H1 (cell line): ENCODE data around the gene ZNF791. TPM values are rescaled to one million over a fixed set of nuclear protein-coding genes. Genes with fewer than 3 reads are reported as not detected.

Experiments
- CTCF ChIA-PET: fragments of 300-600 bp; sonication (Branson Sonifier 250); formaldehyde crosslinking; loops from one replicate; lab custom pipeline; 2021; ENCODE audit not compliant: partially characterized antibody; lab: Charles Lee
- POLR2A ChIA-PET: fragments of 300-600 bp; sonication (Branson Sonifier 250); formaldehyde crosslinking; loops from one replicate; lab custom pipeline; 2021; ENCODE audit warnings: inconsistent platforms; ENCODE audit not compliant: partially characterized antibody; lab: Charles Lee
- DNase-seq, 2 experiments: peaks; one replicate each; pipeline versions ENCODE4 v3.0.0 to v3.0.0-alpha.2; 2010 to 2022; ENCODE audit warnings: low spot score in 2 of 2, low read depth in 1 of 2, mixed read lengths in 1 of 2
- FAIRE-seq: peaks from 2 replicates; lab custom pipeline; 2011; peaks lifted over from hg19 to GRCh38; lab: Jason Lieb, UNC
- H2AFZ ChIP-seq: 2 replicates; pipeline ENCODE4 v1.8.1; 2012; ENCODE audit warnings: low read length, inconsistent platforms
- H2AK5ac ChIP-seq: 2 replicates; pipeline ENCODE4 v1.6.1; 2013; ENCODE audit warnings: low read depth, low read length
- H2BK120ac ChIP-seq: replicated peaks from 2 replicates; pipeline ENCODE3; 2013; ENCODE audit warnings: low read depth, low read length, inconsistent platforms
- H2BK12ac ChIP-seq: 2 replicates; pipeline ENCODE4 v1.6.1; 2013; ENCODE audit warnings: low read depth, low read length
- H2BK15ac ChIP-seq: 2 replicates; pipeline ENCODE4 v1.6.1; 2013; ENCODE audit warnings: low read length
- H2BK20ac ChIP-seq: 2 replicates; pipeline ENCODE4 v1.6.1; 2013; ENCODE audit warnings: low read length
- H2BK5ac ChIP-seq: 2 replicates; pipeline ENCODE4 v1.6.1; 2013; ENCODE audit warnings: low read depth, low read length
- H3K14ac ChIP-seq: 2 replicates; pipeline ENCODE4 v1.6.1; 2013; ENCODE audit warnings: inconsistent platforms; ENCODE audit not compliant: insufficient read length
- H3K18ac ChIP-seq: 2 replicates; pipeline ENCODE4 v1.6.1; 2013; ENCODE audit warnings: low read length; ENCODE audit errors: extremely low read depth
- H3K23ac ChIP-seq: 2 replicates; pipeline ENCODE4 v1.6.1; 2013; ENCODE audit warnings: inconsistent platforms; ENCODE audit not compliant: insufficient read length
- H3K23me2 ChIP-seq: 2 replicates; pipeline ENCODE4 v1.6.1; 2013; ENCODE audit warnings: low read depth, low read length
- H3K27ac ChIP-seq: 2 replicates; pipeline ENCODE4 v1.6.1; 2011; ENCODE audit warnings: low read depth, low read length, inconsistent platforms
- H3K27me3 ChIP-seq, 4 experiments: replicated peaks in 1 of 4; 1 replicate in 1 of 4; 2 replicates in 3 of 4; pipeline versions ENCODE4 v1.6.1 to v1.8.1; 2011 to 2013; ENCODE audit warnings: low read length in 3 of 4, mild to moderate bottlenecking in 3 of 4, inconsistent platforms in 2 of 4, mixed read lengths in 2 of 4, moderate library complexity in 1 of 4; ENCODE audit not compliant: control insufficient read depth in 3 of 4, insufficient read depth in 3 of 4; ENCODE audit errors: extremely low read depth in 1 of 4
- H3K36me3 ChIP-seq, 4 experiments: 2 replicates each; pipeline versions ENCODE4 v1.6.1 to v1.8.1; 2011 to 2013; ENCODE audit warnings: mild to moderate bottlenecking in 4 of 4, low read length in 3 of 4, moderate library complexity in 2 of 4, control low read depth in 1 of 4, inconsistent platforms in 1 of 4; ENCODE audit not compliant: insufficient read depth in 4 of 4, control insufficient read depth in 2 of 4
- H3K4ac ChIP-seq: replicated peaks from 2 replicates; pipeline ENCODE3; 2013; ENCODE audit warnings: low read length, low read depth, mixed read lengths, inconsistent platforms; ENCODE audit not compliant: insufficient read length
- H3K4me1 ChIP-seq, 4 experiments: replicated peaks in 1 of 4; 1 replicate in 1 of 4; 2 replicates in 3 of 4; pipeline versions ENCODE4 v1.6.1 to v1.8.1; 2011 to 2013; ENCODE audit warnings: low read length in 3 of 4, inconsistent platforms in 2 of 4, mixed read lengths in 1 of 4; ENCODE audit not compliant: insufficient read depth in 4 of 4, control insufficient read depth in 3 of 4
- H3K4me2 ChIP-seq, 2 experiments: 2 replicates each; pipeline versions ENCODE4 v1.6.1 to v1.8.1; 2011 to 2013; ENCODE audit warnings: low read depth in 2 of 2, low read length in 2 of 2, control low read depth in 1 of 2, inconsistent platforms in 1 of 2, mild to moderate bottlenecking in 1 of 2; ENCODE audit not compliant: insufficient read depth in 1 of 2
- H3K4me3 ChIP-seq, 4 experiments: fragments of 200-600, 300-600 bp in 1 of 4; sonication (generic), shearing (Covaris generic), sonication (Bioruptor Twin) in 1 of 4; 2 replicates each; pipeline versions ENCODE4 v1.5.1 to v1.8.1; 2011 to 2016; ENCODE audit warnings: low read length in 4 of 4, low read depth in 3 of 4, control low read depth in 2 of 4, inconsistent platforms in 2 of 4, mild to moderate bottlenecking in 2 of 4, mixed read lengths in 1 of 4, moderate library complexity in 1 of 4; ENCODE audit not compliant: insufficient read depth in 2 of 4; ENCODE audit errors: extremely low read depth in 1 of 4
- H3K56ac ChIP-seq: replicated peaks from 2 replicates; pipeline ENCODE3; 2013; ENCODE audit warnings: low read depth, mild to moderate bottlenecking, mixed read lengths, low read length, inconsistent platforms; ENCODE audit not compliant: insufficient read length
- H3K79me1 ChIP-seq: 2 replicates; pipeline ENCODE4 v1.6.1; 2013; ENCODE audit warnings: low read depth, low read length, control low read depth
- H3K79me2 ChIP-seq, 2 experiments: 2 replicates each; pipeline versions ENCODE4 v1.6.1 to v1.8.1; 2012 to 2013; ENCODE audit warnings: low read length in 2 of 2, mild to moderate bottlenecking in 2 of 2, inconsistent platforms in 1 of 2; ENCODE audit not compliant: insufficient read depth in 2 of 2, control insufficient read depth in 1 of 2
- H3K9ac ChIP-seq, 4 experiments: replicated peaks in 1 of 4; 1 replicate in 1 of 4; 2 replicates in 3 of 4; pipeline versions ENCODE4 v1.6.1 to v1.8.1; 2011 to 2013; ENCODE audit warnings: low read depth in 3 of 4, low read length in 3 of 4, control low read depth in 2 of 4, mild to moderate bottlenecking in 2 of 4, moderate library complexity in 2 of 4, inconsistent platforms in 1 of 4; ENCODE audit errors: extremely low read depth in 1 of 4
- H3K9me3 ChIP-seq, 2 experiments: 2 replicates each; pipeline versions ENCODE4 v1.6.1 to v1.8.1; 2012 to 2013; ENCODE audit warnings: mild to moderate bottlenecking in 2 of 2, moderate library complexity in 2 of 2, control low read depth in 1 of 2, inconsistent platforms in 1 of 2, low read depth in 1 of 2, low read length in 1 of 2, mixed read lengths in 1 of 2; ENCODE audit not compliant: insufficient read depth in 2 of 2
- H4K20me1 ChIP-seq, 2 experiments: replicated peaks in 1 of 2; 2 replicates each; pipeline versions ENCODE3 to v1.8.1; 2011 to 2013; ENCODE audit warnings: inconsistent platforms in 2 of 2, low read length in 2 of 2, mild to moderate bottlenecking in 1 of 2; ENCODE audit not compliant: insufficient read depth in 2 of 2, control insufficient read depth in 1 of 2
- H4K5ac ChIP-seq: 2 replicates; pipeline ENCODE4 v1.6.1; 2013; ENCODE audit warnings: low read length, low read depth, mixed read lengths, inconsistent platforms; ENCODE audit not compliant: insufficient read length
- H4K8ac ChIP-seq: 2 replicates; pipeline ENCODE4 v1.8.0; 2013; ENCODE audit warnings: mild to moderate bottlenecking, moderate library complexity, low read length, inconsistent platforms; ENCODE audit not compliant: insufficient read depth; ENCODE audit errors: extremely low read depth
- H4K91ac ChIP-seq: replicated peaks from 2 replicates; pipeline ENCODE3; 2013; ENCODE audit warnings: low read length, mixed read lengths, inconsistent platforms; ENCODE audit not compliant: insufficient read length
- ATF2 ChIP-seq: IDR thresholded peaks from 2 replicates; pipeline ENCODE4 v1.6.1; 2012; ENCODE audit warnings: low read length, inconsistent platforms
- FOSL1 ChIP-seq: IDR thresholded peaks from 2 replicates; pipeline ENCODE4 v1.6.1; 2011; ENCODE audit warnings: mild to moderate bottlenecking, low read depth, low read length, moderate library complexity; ENCODE audit not compliant: insufficient read depth
- JUN ChIP-seq: IDR thresholded peaks from 2 replicates; pipeline ENCODE4 v1.6.1; 2011; ENCODE audit warnings: low read depth, mild to moderate bottlenecking, improper control_type of control experiment, low read length
- PHF8 ChIP-seq: fragments of 200-600 bp; sonication (generic); conservative IDR thresholded peaks from 2 replicates; pipeline ENCODE4 v1.7.1; 2012; ENCODE audit warnings: low read depth, mild to moderate bottlenecking, inconsistent platforms, low read length, moderate library complexity
- POLR2AphosphoS5 ChIP-seq: IDR thresholded peaks from 2 replicates; pipeline ENCODE4 v1.6.1; 2011; ENCODE audit warnings: low read depth, low read length
- SAP30 ChIP-seq: fragments of 300-600 bp; sonication (generic); IDR thresholded peaks from 2 replicates; pipeline ENCODE4 v1.7.1; 2012; ENCODE audit warnings: low read length, moderate library complexity, mild to moderate bottlenecking, inconsistent platforms; ENCODE audit not compliant: insufficient read depth, insufficient replicate concordance
- SUZ12 ChIP-seq: fragments of 200-600 bp; sonication (generic); IDR thresholded peaks from 2 replicates; pipeline ENCODE4 v1.6.1; 2012; ENCODE audit warnings: mild to moderate bottlenecking, inconsistent platforms, low read length, moderate library complexity, mixed read lengths
- ZNF274 ChIP-seq: IDR thresholded peaks from 2 replicates; pipeline ENCODE4 v1.7.0; 2012; ENCODE audit warnings: low read length, borderline replicate concordance; ENCODE audit errors: extremely low read depth
- WGBS, 2 experiments: shearing (Covaris generic) in 1 of 2; methylation state at CpG; one replicate each; pipeline versions ENCODE4 v1.1.6 to v1.1.7; 2013 to 2015; ENCODE audit warnings: low lambda C conversion rate in 2 of 2, mixed read lengths in 2 of 2, inconsistent platforms in 1 of 2, low coverage in 1 of 2, missing lambda C conversion rate in 1 of 2; ENCODE audit not compliant: insufficient replicate concordance in 2 of 2, insufficient coverage in 1 of 2, insufficient read length in 1 of 2; ENCODE audit errors: extremely low coverage in 1 of 2, missing lambda C conversion rate in 1 of 2; 5-methylcytosine and 5-hydroxymethylcytosine counted together
- polyA plus RNA-seq, 7 experiments: library from polyadenylated mRNA; depleted of rRNA in 3 of 7; stranded (reverse) in 5 of 7; unstranded in 2 of 7; fragments of >200 nt in 5 of 7; fragments of 200-250 nt in 2 of 7; gene quantifications; 1 replicate in 5 of 7; 2 replicates in 1 of 7; 4 replicates in 1 of 7; pipeline versions ENCODE4 v1.2.1 to v1.2.3, GENCODE V29; 2011 to 2013; ENCODE audit warnings: missing spikeins in 2 of 7, mixed read lengths in 2 of 7
- total RNA-seq: library from RNA; stranded (reverse); fragmentation: NEBNext Ultra II Directional; extraction: Animal tissue kit (Norgen Biotek cat#: 25700); gene quantifications from 2 replicates; pipeline ENCODE4 v1.2.1, GENCODE V29; 2021

The ZNF791 gene
- total and polyA plus RNA-seq, 2 of the 8 experiments (the other 6 are each of a cell fraction or from before 2014, with no cell fraction given), result 4.1 to 18.6 TPM

GRCh38 chr19:12596485-12596884, 14.2 kb upstream of the ZNF791 start:
- Histone ChIP-seq H3K4me3 (no peak overlapping the region), H2BK20ac (no peak overlapping the region), H3K9ac (no peak overlapping the region), H3K4ac (no peak overlapping the region), H3K23me2 (no peaks in the 10 kb centered on the region), H3K14ac (no peak overlapping the region), H4K20me1 (no peaks in the 10 kb centered on the region), H3K9me3 (no peaks in the 10 kb centered on the region), H3K23ac (no peak overlapping the region), H4K5ac (no peak overlapping the region), H2BK15ac (no peak overlapping the region), H2BK5ac (no peak overlapping the region), H2BK12ac (no peak overlapping the region), H4K8ac (no peak overlapping the region), H3K79me1 (no peaks in the 10 kb centered on the region), H3K4me2 (no peak overlapping the region), H3K56ac (no peak overlapping the region), H3K18ac (no peak overlapping the region), H3K4me1 (no peaks in the 10 kb centered on the region), H2AK5ac (no peak overlapping the region), H2BK120ac (no peak overlapping the region), H3K27ac (no peak overlapping the region), H3K36me3 (no peaks in the 10 kb centered on the region; a peak in 1 of 8 replicates), H4K91ac (no peak overlapping the region), H3K27me3 (no peaks in the 10 kb centered on the region), H3K79me2 (no peaks in the 10 kb centered on the region), H2AFZ (no peak overlapping the region)
- ChIA-PET POLR2A (interaction anchor here (0.9 to 1.2 kb wide), 2 partner anchors 9 to 85 kb away, joined by 4 read pairs; partner anchors contain the start of gene DHPS), CTCF (interaction anchor here (0.6 to 0.7 kb wide), 2 partner anchors 8 to 10 kb away, joined by 3 read pairs; no protein-coding TSS in a partner anchor)
- no peak for TF ChIP-seq JUN
- TF ChIP-seq POLR2AphosphoS5, result no peak
- no peak for TF ChIP-seq SUZ12
- no peak for TF ChIP-seq SAP30
- no peak for TF ChIP-seq ATF2
- TF ChIP-seq ZNF274, result no peak
- TF ChIP-seq PHF8, result no peak
- no peak for TF ChIP-seq FOSL1
- FAIRE-seq (no peak), DNase-seq (no peak)
- 99% methylated on average over 11 of the region's 11 CpGs; no CpG with 5 or more reads in 1 of the 2 experiments for WGBS, 2 experiments
